GM12878 (cell line): Measurements from ENCODE around the gene MYLIP. TPM values are rescaled to one million over a fixed set of nuclear protein-coding genes. Genes with fewer than 3 reads are reported as not detected.

Experiments used
- ATF2 ChIP-seq: IDR thresholded peaks from 2 replicates; pipeline ENCODE4 v1.6.1; 2012; ENCODE audit warnings: low read length, inconsistent platforms
- CBX3 ChIP-seq: fragments of 200-600 bp; sonication (generic); IDR thresholded peaks from 2 replicates; pipeline ENCODE4 v1.6.1; 2016; ENCODE audit warnings: low read depth, borderline replicate concordance
- E4F1 ChIP-seq: fragments of 450-650 bp; IDR thresholded peaks from 2 replicates; pipeline ENCODE4 v1.6.1; 2018; ENCODE audit warnings: borderline replicate concordance, mild to moderate bottlenecking; ENCODE audit not compliant: partially characterized antibody
- EGR1 ChIP-seq, 2 experiments: IDR thresholded peaks; 1 replicate in 1 of 2; 2 replicates in 1 of 2; pipeline ENCODE4 v1.6.1; 2011 to 2012; ENCODE audit warnings: low read depth in 2 of 2, low read length in 2 of 2, borderline replicate concordance in 1 of 2, mild to moderate bottlenecking in 1 of 2, moderate library complexity in 1 of 2
- ESRRA ChIP-seq: IDR thresholded peaks from 2 replicates; pipeline ENCODE4 v1.6.1; 2012; ENCODE audit warnings: mild to moderate bottlenecking, low read length, improper control_type of control experiment
- HCFC1 ChIP-seq: fragments of 150-350 bp; IDR thresholded peaks from 2 replicates; pipeline ENCODE4 v1.6.1; 2014; ENCODE audit warnings: low read length
- HDGF ChIP-seq: fragments of 450-650 bp; IDR thresholded peaks from 2 replicates; pipeline ENCODE4 v1.6.1; 2016; ENCODE audit warnings: antibody characterized with exemption
- JUNB ChIP-seq: IDR thresholded peaks from 2 replicates; pipeline ENCODE4 v1.6.1; 2016; ENCODE audit warnings: antibody characterized with exemption, mild to moderate bottlenecking
- MTA3 ChIP-seq: IDR thresholded peaks from 2 replicates; pipeline ENCODE4 v1.6.1; 2012; ENCODE audit warnings: low read length, inconsistent platforms, borderline replicate concordance
- NBN ChIP-seq: fragments of 450-650 bp; IDR thresholded peaks from 2 replicates; pipeline ENCODE4 v1.6.1; 2016
- NFYA ChIP-seq: IDR thresholded peaks from 2 replicates; pipeline ENCODE4 v1.6.1; 2011; ENCODE audit warnings: low read depth, mild to moderate bottlenecking, low read length, improper control_type of control experiment, borderline replicate concordance
- PAX8 ChIP-seq: fragments of 450-650 bp; IDR thresholded peaks from 2 replicates; pipeline ENCODE4 v1.6.1; 2017; ENCODE audit warnings: mild to moderate bottlenecking, moderate library complexity
- POLR2A ChIP-seq: IDR thresholded peaks from 2 replicates; pipeline ENCODE4 v1.6.1; 2011; ENCODE audit warnings: low read depth, mild to moderate bottlenecking, low read length
- RB1 ChIP-seq: fragments of 450-650 bp; formaldehyde crosslinking; IDR thresholded peaks from 2 replicates; pipeline ENCODE4 v1.6.1; 2017; ENCODE audit warnings: mild to moderate bottlenecking, borderline replicate concordance
- TBL1XR1 ChIP-seq: IDR thresholded peaks from 2 replicates; pipeline ENCODE4 v1.6.1; 2012; ENCODE audit warnings: low read depth, low read length, improper control_type of control experiment
- TCF7 ChIP-seq: IDR thresholded peaks from 2 replicates; pipeline ENCODE4 v1.6.1; 2014; ENCODE audit warnings: antibody characterized with exemption, borderline replicate concordance
- YY1 ChIP-seq: IDR thresholded peaks from 2 replicates; pipeline ENCODE4 v1.6.1; 2011; ENCODE audit warnings: low read depth, mild to moderate bottlenecking, low read length
- ZNF384 ChIP-seq: IDR thresholded peaks from 2 replicates; pipeline ENCODE4 v1.6.1; 2012; ENCODE audit warnings: low read depth, mild to moderate bottlenecking, low read length, improper control_type of control experiment, borderline replicate concordance
- ZSCAN29 ChIP-seq: fragments of 450-650 bp; IDR thresholded peaks from 2 replicates; pipeline ENCODE4 v1.6.1; 2017; ENCODE audit warnings: mild to moderate bottlenecking, moderate library complexity
- polyA plus RNA-seq, 11 experiments: library from polyadenylated mRNA; depleted of rRNA in 4 of 11; unstranded in 6 of 11; stranded (reverse) in 5 of 11; fragments of >200 nt; fragmentation: Nextera tagmentation in 4 of 11; fragmentation: Illumina TruSeq in 1 of 11; extraction: Ambion mirVana in 4 of 11; extraction: Trizol in 1 of 11; gene quantifications; 1 replicate in 1 of 11; 2 replicates in 10 of 11; pipeline versions ENCODE4 v1.2.1 to v1.2.3, GENCODE V29; 2011 to 2016; ENCODE audit warnings: inconsistent platforms in 2 of 11, missing spikeins in 2 of 11, low read depth in 1 of 11
- total RNA-seq, 4 experiments: library from RNA; depleted of rRNA in 3 of 4; stranded (reverse); fragments of >200 nt in 3 of 4; fragmentation: Illumina TruSeq in 1 of 4; extraction: Trizol in 1 of 4; gene quantifications; 2 replicates each; pipeline versions ENCODE4 v1.2.1 to v1.2.3, GENCODE V29; 2013 to 2021
- TF ChIP-seq, protein P1 (sequence below): fragments of 450-650 bp; IDR thresholded peaks from 2 replicates; pipeline ENCODE4 v1.6.1; 2017; ENCODE audit warnings: mild to moderate bottlenecking
- TF ChIP-seq, protein P2 (sequence below): fragments of 450-650 bp; IDR thresholded peaks from 2 replicates; pipeline ENCODE4 v1.6.1; 2016; ENCODE audit warnings: mild to moderate bottlenecking
- TF ChIP-seq, protein P3 (sequence below): IDR thresholded peaks from 2 replicates; pipeline ENCODE4 v1.6.1; 2011; ENCODE audit warnings: mild to moderate bottlenecking, low read depth, low read length, moderate library complexity; ENCODE audit not compliant: insufficient replicate concordance
- TF ChIP-seq, protein P4 (sequence below): IDR thresholded peaks from 2 replicates; pipeline ENCODE4 v1.6.1; 2011; ENCODE audit warnings: low read depth, mild to moderate bottlenecking, low read length, moderate library complexity, borderline replicate concordance; ENCODE audit errors: extremely low read depth

Gene MYLIP
- total and polyA plus RNA-seq, 10 of the 15 experiments (the other 5 are each of a cell fraction or from before 2014, with no cell fraction given), result 5.3 to 123 (median 12.5) TPM

DNA sequence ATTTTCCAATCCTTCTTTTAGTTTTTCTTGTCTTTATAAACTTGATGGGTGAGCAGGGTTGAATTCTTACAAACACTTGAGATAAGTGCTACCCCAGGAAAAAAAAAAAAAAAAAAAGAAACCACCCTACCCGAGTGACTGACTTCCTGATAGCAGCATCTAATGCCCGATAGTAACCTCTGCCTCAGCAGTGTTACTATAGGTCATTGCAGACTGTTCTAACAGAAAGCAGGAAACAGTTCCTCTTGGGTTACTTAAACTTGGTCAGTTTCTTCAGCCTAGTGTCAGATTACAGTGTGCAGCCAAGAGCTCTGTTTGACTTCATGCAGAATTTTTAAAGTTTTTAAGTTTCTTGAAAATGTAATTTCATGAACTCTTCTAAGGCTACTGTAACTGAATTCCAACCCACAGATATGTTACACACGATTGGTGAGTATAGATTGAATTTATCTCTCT lies 2.1 kb downstream of the MYLIP start (continued):
- TF ChIP-seq, protein P1, sequence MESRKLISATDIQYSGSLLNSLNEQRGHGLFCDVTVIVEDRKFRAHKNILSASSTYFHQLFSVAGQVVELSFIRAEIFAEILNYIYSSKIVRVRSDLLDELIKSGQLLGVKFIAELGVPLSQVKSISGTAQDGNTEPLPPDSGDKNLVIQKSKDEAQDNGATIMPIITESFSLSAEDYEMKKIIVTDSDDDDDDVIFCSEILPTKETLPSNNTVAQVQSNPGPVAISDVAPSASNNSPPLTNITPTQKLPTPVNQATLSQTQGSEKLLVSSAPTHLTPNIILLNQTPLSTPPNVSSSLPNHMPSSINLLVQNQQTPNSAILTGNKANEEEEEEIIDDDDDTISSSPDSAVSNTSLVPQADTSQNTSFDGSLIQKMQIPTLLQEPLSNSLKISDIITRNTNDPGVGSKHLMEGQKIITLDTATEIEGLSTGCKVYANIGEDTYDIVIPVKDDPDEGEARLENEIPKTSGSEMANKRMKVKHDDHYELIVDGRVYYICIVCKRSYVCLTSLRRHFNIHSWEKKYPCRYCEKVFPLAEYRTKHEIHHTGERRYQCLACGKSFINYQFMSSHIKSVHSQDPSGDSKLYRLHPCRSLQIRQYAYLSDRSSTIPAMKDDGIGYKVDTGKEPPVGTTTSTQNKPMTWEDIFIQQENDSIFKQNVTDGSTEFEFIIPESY, result no peak
- TF ChIP-seq ZNF384 (peak; percentile 93), YY1 (no peak), CBX3 (no peak), TBL1XR1 (peak; percentile 60; the same call in 1 of the 2 replicates), NFYA (no peak), POLR2A (0 out of 2 replicates have a peak, but pooled peaks have one; percentile 30), ESRRA (no peak), ZSCAN29 (no peak), NBN (0 out of 2 replicates have a peak, but pooled peaks have one; percentile 41), RB1 (no peak), EGR1 (IDR thresholded peaks at IDR 0.05; ENCODE audit: borderline replicate concordance in 1 of 2, low read depth in 2 of 2, low read length in 2 of 2) (no peak), ATF2 (peak; percentile 23; the same call in 1 of the 2 replicates), PAX8 (no peak), MTA3 (no peak), TCF7 (no peak), HCFC1 (no peak), E4F1 (peak; percentile 48), HDGF (no peak), JUNB (no peak)
- TF ChIP-seq, protein P2, sequence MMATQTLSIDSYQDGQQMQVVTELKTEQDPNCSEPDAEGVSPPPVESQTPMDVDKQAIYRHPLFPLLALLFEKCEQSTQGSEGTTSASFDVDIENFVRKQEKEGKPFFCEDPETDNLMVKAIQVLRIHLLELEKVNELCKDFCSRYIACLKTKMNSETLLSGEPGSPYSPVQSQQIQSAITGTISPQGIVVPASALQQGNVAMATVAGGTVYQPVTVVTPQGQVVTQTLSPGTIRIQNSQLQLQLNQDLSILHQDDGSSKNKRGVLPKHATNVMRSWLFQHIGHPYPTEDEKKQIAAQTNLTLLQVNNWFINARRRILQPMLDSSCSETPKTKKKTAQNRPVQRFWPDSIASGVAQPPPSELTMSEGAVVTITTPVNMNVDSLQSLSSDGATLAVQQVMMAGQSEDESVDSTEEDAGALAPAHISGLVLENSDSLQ, result 0 out of 2 replicates have a peak, but pooled peaks have one; percentile 43
- TF ChIP-seq, protein P3, sequence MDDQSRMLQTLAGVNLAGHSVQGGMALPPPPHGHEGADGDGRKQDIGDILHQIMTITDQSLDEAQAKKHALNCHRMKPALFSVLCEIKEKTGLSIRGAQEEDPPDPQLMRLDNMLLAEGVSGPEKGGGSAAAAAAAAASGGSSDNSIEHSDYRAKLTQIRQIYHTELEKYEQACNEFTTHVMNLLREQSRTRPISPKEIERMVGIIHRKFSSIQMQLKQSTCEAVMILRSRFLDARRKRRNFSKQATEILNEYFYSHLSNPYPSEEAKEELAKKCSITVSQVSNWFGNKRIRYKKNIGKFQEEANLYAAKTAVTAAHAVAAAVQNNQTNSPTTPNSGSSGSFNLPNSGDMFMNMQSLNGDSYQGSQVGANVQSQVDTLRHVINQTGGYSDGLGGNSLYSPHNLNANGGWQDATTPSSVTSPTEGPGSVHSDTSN, result no peak
- TF ChIP-seq, protein P4, sequence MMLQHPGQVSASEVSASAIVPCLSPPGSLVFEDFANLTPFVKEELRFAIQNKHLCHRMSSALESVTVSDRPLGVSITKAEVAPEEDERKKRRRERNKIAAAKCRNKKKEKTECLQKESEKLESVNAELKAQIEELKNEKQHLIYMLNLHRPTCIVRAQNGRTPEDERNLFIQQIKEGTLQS, result no peak
